KMS-11 (cell line): ENCODE results near the gene NLRP9.

Source experiments
- H2AFZ ChIP-seq: fragments of 200-600 bp; sonication (generic); 2 replicates; pipeline ENCODE4 v1.6.1; 2016; ENCODE audit warnings: antibody characterized with exemption, mixed run types, low read depth
- H3K27ac ChIP-seq: fragments of 200-600 bp; sonication (generic); 2 replicates; pipeline ENCODE4 v1.6.1; 2016; ENCODE audit warnings: mild to moderate bottlenecking, mixed run types
- H3K27me3 ChIP-seq: fragments of 200-600 bp; sonication (generic); 2 replicates; pipeline ENCODE4 v1.6.1; 2017; ENCODE audit warnings: mild to moderate bottlenecking, low read depth, mixed run types, moderate library complexity; ENCODE audit not compliant: insufficient read depth
- H3K36me3 ChIP-seq: fragments of 200-600 bp; sonication (generic); 2 replicates; pipeline ENCODE4 v1.6.1; 2017; ENCODE audit warnings: mild to moderate bottlenecking, mixed run types; ENCODE audit not compliant: insufficient read depth
- H3K4me1 ChIP-seq: fragments of 200-600 bp; sonication (generic); 2 replicates; pipeline ENCODE4 v1.6.1; 2016; ENCODE audit warnings: mild to moderate bottlenecking, low read depth, mixed run types; ENCODE audit not compliant: poor library complexity, severe bottlenecking
- H3K4me2 ChIP-seq: fragments of 200-600 bp; sonication (generic); 2 replicates; pipeline ENCODE4 v1.7.0; 2016; ENCODE audit warnings: mild to moderate bottlenecking, mixed run types
- H3K4me3 ChIP-seq: fragments of 200-600 bp; sonication (generic); IDR thresholded peaks from 2 replicates; pipeline ENCODE4 v1.6.1; 2017; ENCODE audit warnings: low read depth, low read length, mixed read lengths; ENCODE audit not compliant: insufficient read depth
- H3K79me2 ChIP-seq: fragments of 200-600 bp; sonication (generic); 2 replicates; pipeline ENCODE4 v1.6.1; 2016; ENCODE audit warnings: low read depth, mixed run types; ENCODE audit not compliant: insufficient read depth
- H3K9ac ChIP-seq: fragments of 200-600 bp; sonication (generic); 2 replicates; pipeline ENCODE4 v1.6.1; 2016; ENCODE audit warnings: mild to moderate bottlenecking, mixed run types
- H4K20me1 ChIP-seq: fragments of 200-600 bp; sonication (generic); 2 replicates; pipeline ENCODE4 v1.6.1; 2016; ENCODE audit warnings: mild to moderate bottlenecking, mixed run types; ENCODE audit not compliant: insufficient read depth
- CTCF ChIP-seq: fragments of 200-600 bp; sonication (generic); conservative IDR thresholded peaks from 2 replicates; pipeline ENCODE4 v1.6.1; 2017; ENCODE audit warnings: low read depth, mild to moderate bottlenecking, antibody characterized with exemption, low read length, moderate library complexity, mixed read lengths

The NLRP9 gene

DNA sequence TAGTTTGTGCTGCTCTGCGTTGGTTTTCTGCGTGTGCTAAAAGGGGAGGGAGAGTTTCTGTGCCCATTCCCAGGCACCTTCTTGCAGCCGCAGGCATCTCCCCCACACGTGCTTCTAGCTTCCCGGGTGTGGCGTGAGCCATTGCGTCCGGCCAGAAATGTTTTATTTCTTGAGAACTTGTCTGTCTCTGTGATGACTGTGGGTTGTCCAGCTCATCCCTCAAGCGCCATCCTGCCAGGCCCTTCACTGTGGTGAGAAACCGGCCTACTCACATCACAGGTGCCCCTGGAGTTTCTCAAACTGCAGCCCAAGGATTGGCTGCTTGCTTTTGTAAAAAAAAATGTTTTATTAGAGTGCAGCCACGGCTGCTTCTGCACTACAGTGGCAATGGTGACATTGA, 39.0 kb downstream of the NLRP9 start:
- Histone ChIP-seq H3K27me3 (no peaks in the 10 kb centered on the region), H4K20me1 (no peaks in the 10 kb centered on the region), H3K79me2 (no peaks in the 10 kb centered on the region), H2AFZ (no peak overlapping the region), H3K4me1 (no peaks in the 10 kb centered on the region), H3K27ac (no peak overlapping the region), H3K4me3 (no peak overlapping the region), H3K36me3 (no peaks in the 10 kb centered on the region), H3K4me2 (no peak overlapping the region), H3K9ac (no peak overlapping the region)
- TF ChIP-seq CTCF, result no peak

GRCh38 chr19:55698256-55698655, 39.9 kb downstream of the NLRP9 start:
- Histone ChIP-seq H2AFZ (no peak overlapping the region), H3K4me1 (no peaks in the 10 kb centered on the region), H3K4me3 (no peak overlapping the region), H3K36me3 (no peaks in the 10 kb centered on the region), H3K79me2 (no peaks in the 10 kb centered on the region), H3K9ac (no peak overlapping the region), H3K4me2 (no peak overlapping the region), H4K20me1 (no peaks in the 10 kb centered on the region), H3K27ac (no peak overlapping the region), H3K27me3 (no peaks in the 10 kb centered on the region)
- TF ChIP-seq CTCF, result no peak

DNA sequence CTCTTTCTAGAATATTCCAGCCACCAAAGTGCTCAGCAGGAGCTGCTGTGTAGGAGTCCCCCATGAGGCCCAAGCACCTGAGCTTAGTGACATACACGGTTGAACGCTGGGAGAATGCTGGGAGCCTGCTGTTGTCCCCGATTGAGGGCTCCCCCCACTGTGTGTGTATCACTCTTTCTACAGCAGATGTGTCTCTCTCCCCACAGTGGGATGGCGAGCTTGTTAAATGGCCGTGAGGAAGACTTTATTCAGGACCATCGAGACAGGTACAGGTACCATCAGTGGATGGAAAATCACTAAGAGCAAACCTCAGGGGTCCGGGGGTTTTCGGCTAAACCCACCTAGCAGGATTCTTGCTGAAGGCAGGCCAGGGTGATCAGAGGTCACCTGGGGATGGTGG, 40.5 kb downstream of the NLRP9 start:
- Histone ChIP-seq H3K36me3 (no peaks in the 10 kb centered on the region), H3K27ac (no peak overlapping the region), H3K4me3 (no peak overlapping the region), H3K9ac (no peak overlapping the region), H3K27me3 (no peaks in the 10 kb centered on the region), H4K20me1 (no peaks in the 10 kb centered on the region), H2AFZ (no peak overlapping the region), H3K79me2 (no peaks in the 10 kb centered on the region), H3K4me1 (no peaks in the 10 kb centered on the region), H3K4me2 (no peak overlapping the region)
- no peak for TF ChIP-seq CTCF

- Histone ChIP-seq H3K79me2 (no peaks in the 10 kb centered on the region), H3K4me1 (no peaks in the 10 kb centered on the region), H3K36me3 (no peaks in the 10 kb centered on the region), H3K27ac (no peak overlapping the region), H4K20me1 (no peaks in the 10 kb centered on the region), H3K4me2 (no peak overlapping the region), H3K9ac (no peak overlapping the region), H2AFZ (no peak overlapping the region), H3K27me3 (no peaks in the 10 kb centered on the region), H3K4me3 (no peak overlapping the region)
- TF ChIP-seq CTCF, result no peak
These were observed 41.1 kb downstream of the NLRP9 start for GRCh38 chr19:55697069-55697440.
